K562 (cell line): ENCODE data around the gene GMPR. TPM values are rescaled to one million over a fixed set of nuclear protein-coding genes. Genes with fewer than 3 reads are reported as not detected.

Experiments used
- ARNT ChIP-seq, 2 experiments: fragments of 450-650 bp; IDR thresholded peaks; 2 replicates each; pipeline ENCODE4 v1.6.1; 2016; ENCODE audit warnings: mild to moderate bottlenecking in 1 of 2
- BRF1 ChIP-seq: IDR thresholded peaks from 3 replicates; pipeline ENCODE4 v1.6.1; 2011; ENCODE audit warnings: borderline replicate concordance, mild to moderate bottlenecking; ENCODE audit not compliant: insufficient read length; ENCODE audit errors: extremely low read depth
- E2F8 ChIP-seq: fragments of 450-650 bp; IDR thresholded peaks from 2 replicates; pipeline ENCODE4 v1.7.1; 2018; ENCODE audit warnings: mild to moderate bottlenecking, low read depth; ENCODE audit not compliant: partially characterized antibody
- FOXJ3 ChIP-seq: sonication (generic); formaldehyde crosslinking; IDR thresholded peaks from 2 replicates; pipeline ENCODE4 v1.4.0; 2020; ENCODE audit warnings: mild to moderate bottlenecking, missing genetic modification reagents
- FOXK2 ChIP-seq, 2 experiments: fragments of 450-650 bp; IDR thresholded peaks in 1 of 2; conservative IDR thresholded peaks in 1 of 2; 2 replicates each; pipeline ENCODE4 v1.6.1; 2016; ENCODE audit warnings: low read depth in 2 of 2, mild to moderate bottlenecking in 1 of 2
- KHSRP ChIP-seq: fragments of 450-650 bp; IDR thresholded peaks from 2 replicates; pipeline ENCODE4 v1.6.1; 2017
- MAFF ChIP-seq: IDR thresholded peaks from 2 replicates; pipeline ENCODE4 v1.6.1; 2012; ENCODE audit warnings: low read length, improper control_type of control experiment
- MECOM ChIP-seq: fragments of 250-450 bp; sonication (Bioruptor Pico); IDR thresholded peaks from 2 replicates; pipeline ENCODE4 v1.8.0; 2022; ENCODE audit warnings: inconsistent platforms
- MIER1 ChIP-seq: fragments of 450-650 bp; IDR thresholded peaks from 2 replicates; pipeline ENCODE4 v1.6.1; 2016; ENCODE audit warnings: antibody characterized with exemption, mild to moderate bottlenecking, low read depth
- NEUROD1 ChIP-seq: fragments of 150-350 bp; IDR thresholded peaks from 2 replicates; pipeline ENCODE4 v1.6.1; 2014; ENCODE audit warnings: borderline replicate concordance, low read length, low read depth; ENCODE audit not compliant: partially characterized antibody
- POU5F1 ChIP-seq: fragments of 150-350 bp; IDR thresholded peaks from 2 replicates; pipeline ENCODE4 v1.6.1; 2014; ENCODE audit warnings: borderline replicate concordance, low read length, low read depth, mild to moderate bottlenecking; ENCODE audit not compliant: partially characterized antibody
- RBFOX2 ChIP-seq: fragments of 200-400 bp; formaldehyde crosslinking; IDR thresholded peaks from 2 replicates; pipeline ENCODE4 v1.6.1; 2017; ENCODE audit warnings: low read depth, mild to moderate bottlenecking, low read length, moderate library complexity
- RBM14 ChIP-seq: fragments of 200-400 bp; formaldehyde crosslinking; IDR thresholded peaks from 2 replicates; pipeline ENCODE4 v1.6.1; 2018; ENCODE audit warnings: low read depth, mild to moderate bottlenecking, low read length, moderate library complexity, borderline replicate concordance; ENCODE audit not compliant: insufficient read depth
- SNAPC5 ChIP-seq: fragments of 250-450 bp; sonication (Bioruptor Pico); IDR thresholded peaks from 2 replicates; pipeline ENCODE4 v1.8.0; 2021; ENCODE audit warnings: moderate library complexity, mild to moderate bottlenecking, inconsistent platforms
- TRIM24 ChIP-seq, 2 experiments: fragments of 450-650 bp; IDR thresholded peaks; 2 replicates each; pipeline ENCODE4 v1.6.1; 2016
- XRCC5 ChIP-seq: fragments of 200-400 bp; formaldehyde crosslinking; IDR thresholded peaks from 2 replicates; pipeline ENCODE4 v1.6.1; 2017; ENCODE audit warnings: low read depth, mild to moderate bottlenecking, low read length
- ZBTB8A ChIP-seq: fragments of 450-650 bp; IDR thresholded peaks from 2 replicates; pipeline ENCODE4 v1.6.1; 2018; ENCODE audit warnings: mild to moderate bottlenecking, moderate library complexity; ENCODE audit not compliant: partially characterized antibody
- ZNF347 ChIP-seq: fragments of 450-650 bp; formaldehyde crosslinking; IDR thresholded peaks from 2 replicates; pipeline ENCODE4 v1.4.0; 2020; ENCODE audit warnings: low read depth, mild to moderate bottlenecking, moderate library complexity
- ZNF384 ChIP-seq: IDR thresholded peaks from 2 replicates; pipeline ENCODE4 v1.6.1; 2012; ENCODE audit warnings: low read depth, low read length, improper control_type of control experiment
- ZNF586 ChIP-seq: fragments of 450-650 bp; formaldehyde crosslinking; conservative IDR thresholded peaks from 2 replicates; pipeline ENCODE4 v1.4.0; 2020; ENCODE audit warnings: mild to moderate bottlenecking, moderate library complexity
- ZNF644 ChIP-seq: fragments of 200-800 bp; sonication (Bioruptor generic); IDR thresholded peaks from 2 replicates; pipeline ENCODE4 v1.6.1; 2016; ENCODE audit warnings: low read depth, missing genetic modification characterization, missing compliant biosample characterization
- ZNF76 ChIP-seq: fragments of 250-450 bp; sonication (Bioruptor Pico); IDR thresholded peaks from 2 replicates; pipeline ENCODE4 v1.4.0; 2020; ENCODE audit warnings: mild to moderate bottlenecking, moderate library complexity, borderline replicate concordance
- polyA plus RNA-seq, 8 experiments: library from polyadenylated mRNA; depleted of rRNA in 4 of 8; stranded (reverse) in 5 of 8; unstranded in 3 of 8; fragments of >200 nt; fragmentation: Nextera tagmentation in 2 of 8; fragmentation: Illumina TruSeq in 1 of 8; extraction: Ambion mirVana in 2 of 8; extraction: Trizol in 1 of 8; gene quantifications; 2 replicates each; pipeline versions ENCODE4 v1.2.1 to v1.2.3, GENCODE V29; 2011 to 2014; ENCODE audit warnings: inconsistent platforms in 1 of 8, missing spikeins in 1 of 8
- total RNA-seq, 7 experiments: library from RNA; depleted of rRNA in 6 of 7; stranded (reverse); fragments of >200 nt in 6 of 7; fragmentation: Illumina TruSeq in 2 of 7; extraction: Trizol in 2 of 7; gene quantifications; 2 replicates each; pipeline versions ENCODE4 v1.2.1 to v1.2.3, GENCODE V29; 2011 to 2021; ENCODE audit warnings: low replicate concordance in 1 of 7
- TF ChIP-seq, protein P1 (sequence below): IDR thresholded peaks from 2 replicates; pipeline ENCODE4 v1.6.1; 2012; ENCODE audit warnings: low read depth, low read length, improper control_type of control experiment, borderline replicate concordance

The GMPR gene
- total and polyA plus RNA-seq, 9 of the 15 experiments (the other 6 are each of a cell fraction or from before 2014, with no cell fraction given) = 34.6 to 83.7 (median 49.8) TPM

DNA sequence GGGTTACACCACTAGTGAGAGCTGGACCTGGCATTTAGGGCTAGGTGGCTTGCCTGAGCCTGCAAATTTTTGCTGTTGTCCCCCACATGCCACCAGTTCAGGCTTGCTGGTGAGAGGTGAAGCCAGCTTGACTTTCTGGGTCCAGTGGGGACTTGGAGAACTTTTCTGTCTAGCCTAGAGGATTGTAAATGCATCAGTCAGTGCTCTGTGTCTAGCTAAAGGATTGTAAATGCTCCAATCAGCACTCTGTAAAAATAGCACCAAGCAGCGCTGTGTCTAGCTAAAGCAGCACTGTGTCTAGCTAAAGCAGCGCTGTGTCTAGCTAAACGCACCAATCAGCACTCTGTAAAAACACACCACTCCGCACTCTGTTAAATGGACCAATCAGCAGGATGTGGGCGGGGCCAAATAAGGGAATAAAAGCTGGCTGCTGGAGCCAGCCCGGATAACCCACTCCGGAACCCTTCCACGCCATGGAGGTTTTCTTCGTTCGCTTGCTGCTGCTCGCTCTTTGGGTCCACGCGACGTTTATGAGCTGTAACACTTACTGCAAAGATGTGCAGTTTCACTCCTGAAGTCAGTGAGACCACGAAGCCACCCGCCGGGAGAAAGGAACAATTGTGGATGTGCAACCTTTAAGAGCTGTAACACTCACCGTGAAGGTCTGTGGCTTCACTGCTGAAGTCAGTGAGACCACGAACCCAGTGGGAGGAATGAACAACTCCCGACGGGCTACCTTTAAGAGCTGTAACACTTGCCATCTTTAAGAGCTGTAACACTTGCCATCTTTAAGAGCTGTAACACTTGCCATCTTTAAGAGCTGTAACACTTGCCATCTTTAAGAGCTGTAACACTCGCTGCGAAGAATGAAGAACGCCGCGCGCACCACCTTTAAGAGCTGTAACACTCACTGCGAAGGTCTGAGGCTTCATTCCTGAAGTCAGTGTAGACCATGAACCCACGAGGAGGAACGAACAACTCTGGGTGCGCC, 27.3 kb downstream of the GMPR start (continued):
- TF ChIP-seq E2F8 (peak; percentile 44), ARNT (IDR thresholded peaks at IDR 0.05) (peak; percentile 91 to 92; a peak in 3 of 4 replicates), TRIM24 (IDR thresholded peaks at IDR 0.05) (peak in 1 of 2 experiments; percentile 42; a peak in 1 of 4 replicates), MIER1 (0 out of 2 replicates have a peak, but pooled peaks have one; percentile 18), RBFOX2 (peak; percentile 94), NEUROD1 (peak; percentile 93), POU5F1 (no peak), MAFF (no peak), BRF1 (no peak), ZNF644 (tag) (no peak), FOXJ3 (CRISPR knock-in tag) (no peak), KHSRP (no peak), ZBTB8A (no peak), ZNF76 (CRISPR knock-in tag) (0 out of 2 replicates have a peak, but pooled peaks have one; percentile 32), MECOM (CRISPR knock-in tag) (peak; percentile 82; the same call in 1 of the 2 replicates), ZNF347 (CRISPR knock-in tag) (no peak), RBM14 (no peak), SNAPC5 (CRISPR knock-in tag) (no peak), ZNF586 (0 out of 2 replicates have a peak, but pooled peaks have one; percentile 59), ZNF384 (0 out of 2 replicates have a peak, but pooled peaks have one; percentile 4), XRCC5 (peak; percentile 51; the same call in 1 of the 2 replicates), FOXK2 (conservative IDR thresholded peaks at IDR 0.05 in 1 of 2, IDR thresholded peaks at IDR 0.05 in 1 of 2; ENCODE audit: low read depth in 2 of 2) (peak; percentile 50 to 64; a peak in 2 of 4 replicates)
- TF ChIP-seq, protein P1, sequence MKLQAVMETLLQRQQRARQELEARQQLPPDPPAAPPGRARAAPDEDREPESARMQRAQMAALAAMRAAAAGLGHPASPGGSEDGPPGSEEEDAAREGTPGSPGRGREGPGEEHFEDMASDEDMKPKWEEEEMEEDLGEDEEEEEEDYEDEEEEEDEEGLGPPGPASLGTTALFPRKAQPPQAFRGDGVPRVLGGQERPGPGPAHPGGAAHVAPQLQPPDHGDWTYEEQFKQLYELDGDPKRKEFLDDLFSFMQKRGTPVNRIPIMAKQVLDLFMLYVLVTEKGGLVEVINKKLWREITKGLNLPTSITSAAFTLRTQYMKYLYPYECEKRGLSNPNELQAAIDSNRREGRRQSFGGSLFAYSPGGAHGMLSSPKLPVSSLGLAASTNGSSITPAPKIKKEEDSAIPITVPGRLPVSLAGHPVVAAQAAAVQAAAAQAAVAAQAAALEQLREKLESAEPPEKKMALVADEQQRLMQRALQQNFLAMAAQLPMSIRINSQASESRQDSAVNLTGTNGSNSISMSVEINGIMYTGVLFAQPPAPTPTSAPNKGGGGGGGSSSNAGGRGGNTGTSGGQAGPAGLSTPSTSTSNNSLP = peak; percentile 57; the same call in 1 of the 2 replicates
